GM13976 (cell line): Measurements from ENCODE around the gene DENND5B.

Experiments
- DNase-seq: peaks from one replicate; pipeline ENCODE4 v3.0.0; 2012; ENCODE audit warnings: low spot score
- in situ Hi-C: fragments of 300-500 bp; cut with MboI; formaldehyde crosslinking; loops from one replicate; pipeline ENCODE4 v1.12.0; 2022; ENCODE audit warnings: low sequenced_read_pairs, mixed read lengths, inconsistent platforms; ENCODE audit not compliant: unreplicated experiment
- TF ChIP-seq, protein P1 (sequence below): IDR thresholded peaks from 2 replicates; pipeline ENCODE4 v1.5.1; 2012; ENCODE audit warnings: borderline replicate concordance, mild to moderate bottlenecking; ENCODE audit not compliant: insufficient read depth; ENCODE audit errors: extremely low read depth, missing control alignments, control extremely low read depth

Gene DENND5B

DNA sequence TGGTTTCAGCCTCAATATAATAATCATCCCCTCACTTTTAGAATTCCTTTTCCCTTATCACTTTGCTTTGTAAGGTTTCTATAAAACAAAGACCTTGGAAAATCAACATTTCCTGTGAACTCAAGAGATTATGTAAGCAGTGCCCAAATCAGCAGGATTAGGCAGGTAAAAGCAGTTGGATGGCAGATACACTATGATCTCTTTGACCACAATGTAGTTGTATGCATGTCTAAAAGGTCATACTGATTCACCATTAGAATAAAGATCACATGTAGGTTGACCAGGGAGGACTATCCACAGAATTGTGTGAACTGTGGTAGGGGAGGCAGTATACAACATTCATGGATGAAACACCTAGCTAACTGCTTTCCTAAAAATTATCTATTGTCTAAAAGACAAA lies 57.5 kb downstream of the DENND5B start:
- in situ Hi-C loops = loop anchor here (10.0 kb wide), 1 partner anchor 51 kb away; no protein-coding TSS in a partner anchor
- DNase-seq = no peak
- TF ChIP-seq, protein P1, sequence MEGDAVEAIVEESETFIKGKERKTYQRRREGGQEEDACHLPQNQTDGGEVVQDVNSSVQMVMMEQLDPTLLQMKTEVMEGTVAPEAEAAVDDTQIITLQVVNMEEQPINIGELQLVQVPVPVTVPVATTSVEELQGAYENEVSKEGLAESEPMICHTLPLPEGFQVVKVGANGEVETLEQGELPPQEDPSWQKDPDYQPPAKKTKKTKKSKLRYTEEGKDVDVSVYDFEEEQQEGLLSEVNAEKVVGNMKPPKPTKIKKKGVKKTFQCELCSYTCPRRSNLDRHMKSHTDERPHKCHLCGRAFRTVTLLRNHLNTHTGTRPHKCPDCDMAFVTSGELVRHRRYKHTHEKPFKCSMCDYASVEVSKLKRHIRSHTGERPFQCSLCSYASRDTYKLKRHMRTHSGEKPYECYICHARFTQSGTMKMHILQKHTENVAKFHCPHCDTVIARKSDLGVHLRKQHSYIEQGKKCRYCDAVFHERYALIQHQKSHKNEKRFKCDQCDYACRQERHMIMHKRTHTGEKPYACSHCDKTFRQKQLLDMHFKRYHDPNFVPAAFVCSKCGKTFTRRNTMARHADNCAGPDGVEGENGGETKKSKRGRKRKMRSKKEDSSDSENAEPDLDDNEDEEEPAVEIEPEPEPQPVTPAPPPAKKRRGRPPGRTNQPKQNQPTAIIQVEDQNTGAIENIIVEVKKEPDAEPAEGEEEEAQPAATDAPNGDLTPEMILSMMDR = no peak

DNA sequence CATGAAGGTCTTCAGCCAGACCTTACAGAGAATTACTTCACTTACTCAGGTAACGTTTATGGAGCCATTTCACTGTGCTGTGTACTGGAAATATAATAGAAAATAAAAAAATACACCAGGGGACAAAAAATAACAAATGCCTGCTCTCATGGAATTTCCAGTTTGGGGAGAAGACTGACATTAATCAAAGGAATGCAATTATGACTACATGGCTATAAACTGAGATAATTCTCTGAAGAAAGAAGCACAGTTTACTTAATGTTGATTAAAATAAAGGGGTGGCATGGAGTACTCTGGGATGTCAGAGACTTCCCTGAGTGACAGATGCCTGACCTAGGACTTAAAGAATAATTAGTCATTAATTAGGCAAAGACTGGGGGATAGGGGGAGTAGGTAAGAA lies 59.0 kb downstream of the DENND5B start:
- DNase-seq = no peak
- in situ Hi-C loops = loop anchor here (10.0 kb wide), 1 partner anchor 53 kb away; no protein-coding TSS in a partner anchor
- TF ChIP-seq, protein P1 = no peak

DNA sequence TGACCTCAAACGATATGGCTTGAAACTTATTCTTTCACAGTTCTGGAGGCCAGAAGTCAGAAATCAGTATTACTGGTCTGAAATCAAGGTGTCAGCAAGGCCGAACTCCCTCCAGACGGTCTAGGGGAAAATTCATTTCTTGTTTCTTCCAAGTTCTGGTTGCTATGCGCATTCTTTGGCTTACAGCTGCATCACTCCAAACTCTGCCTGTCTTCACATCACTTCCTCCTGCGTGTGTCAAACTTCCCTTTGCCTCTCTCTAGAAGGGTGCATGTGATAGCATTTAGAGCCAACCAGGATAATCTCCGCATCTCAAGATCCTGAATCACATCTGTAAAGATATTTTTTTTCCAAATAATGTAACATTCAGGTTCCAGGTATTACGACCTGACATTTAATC lies 62.8 kb downstream of the DENND5B start:
- TF ChIP-seq, protein P1 = no peak
- DNase-seq = no peak
- in situ Hi-C loops = no loop called here

DNA sequence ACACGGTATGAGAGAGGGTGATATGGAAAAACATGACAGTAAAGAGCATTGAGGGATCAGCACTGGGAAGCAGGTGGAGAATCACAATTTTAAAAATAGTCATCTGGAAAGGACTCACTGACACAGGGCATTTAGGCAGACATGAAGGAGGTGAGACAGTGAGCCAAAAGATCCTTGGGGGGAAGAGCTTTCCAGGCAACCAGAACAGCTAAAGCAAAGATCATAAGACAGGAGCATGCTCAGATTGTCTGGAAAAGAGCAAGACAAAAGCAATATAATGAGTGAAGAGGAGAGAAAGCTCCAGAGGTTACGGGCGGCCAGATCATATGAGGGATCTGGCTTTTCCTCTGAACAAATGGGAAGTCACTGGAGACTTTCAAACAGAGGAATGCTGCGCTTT lies 63.9 kb downstream of the DENND5B start:
- in situ Hi-C loops = no loop called here
- TF ChIP-seq, protein P1 = no peak
- DNase-seq = no peak

DNA sequence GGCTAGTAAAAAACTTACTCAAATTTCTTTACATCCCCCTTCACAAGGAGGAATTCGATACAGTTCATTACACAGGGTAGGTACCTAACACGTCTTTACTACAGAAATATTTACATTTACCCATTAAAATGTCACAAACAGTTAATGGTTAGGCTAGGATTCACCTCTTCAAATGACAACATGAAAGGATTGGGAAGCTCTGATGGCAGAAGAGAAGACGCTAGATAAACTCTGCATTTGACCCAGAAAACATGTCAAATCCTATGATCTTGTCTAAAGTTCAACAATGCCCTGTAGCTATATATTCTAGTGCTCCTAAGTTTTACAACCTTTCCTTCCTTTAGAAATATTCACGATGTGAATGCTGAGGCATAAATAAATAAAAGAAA lies 64.8 kb downstream of the DENND5B start:
- no peak for DNase-seq
- in situ Hi-C loops = no loop called here
- TF ChIP-seq, protein P1 = no peak

DNA sequence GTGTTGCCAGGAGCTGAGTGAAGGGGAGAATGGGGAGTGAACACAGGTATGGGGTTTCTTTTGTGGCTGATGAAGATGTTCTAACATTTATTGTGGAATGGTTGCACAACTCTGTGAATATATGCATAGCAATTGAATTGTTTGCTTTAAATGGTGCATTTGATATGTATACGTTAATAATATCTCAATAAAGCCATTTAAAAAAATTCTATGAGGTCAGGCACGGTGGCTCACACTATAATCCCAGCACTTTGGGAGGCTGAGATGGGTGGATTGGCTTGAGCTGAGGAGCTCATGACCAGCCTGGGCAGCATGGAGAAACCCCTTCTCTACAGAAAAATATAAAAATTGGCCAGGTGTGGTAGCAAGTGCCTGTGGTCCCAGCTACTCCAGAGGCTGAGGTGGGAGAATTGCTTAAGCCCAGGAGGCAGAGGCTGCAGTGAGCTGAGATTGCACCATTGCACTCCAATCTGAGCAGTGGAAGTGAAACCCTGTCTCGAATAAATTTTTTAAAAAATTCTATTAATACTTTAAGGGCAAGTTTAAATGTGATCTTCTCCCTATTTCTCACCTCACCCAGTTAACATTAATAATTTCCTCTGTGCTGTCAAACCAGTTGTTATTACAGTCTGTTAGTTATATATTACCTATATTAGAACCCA lies 65.3 kb downstream of the DENND5B start:
- TF ChIP-seq, protein P1 = no peak
- DNase-seq = no peak
- in situ Hi-C loops = no loop called here

DNA sequence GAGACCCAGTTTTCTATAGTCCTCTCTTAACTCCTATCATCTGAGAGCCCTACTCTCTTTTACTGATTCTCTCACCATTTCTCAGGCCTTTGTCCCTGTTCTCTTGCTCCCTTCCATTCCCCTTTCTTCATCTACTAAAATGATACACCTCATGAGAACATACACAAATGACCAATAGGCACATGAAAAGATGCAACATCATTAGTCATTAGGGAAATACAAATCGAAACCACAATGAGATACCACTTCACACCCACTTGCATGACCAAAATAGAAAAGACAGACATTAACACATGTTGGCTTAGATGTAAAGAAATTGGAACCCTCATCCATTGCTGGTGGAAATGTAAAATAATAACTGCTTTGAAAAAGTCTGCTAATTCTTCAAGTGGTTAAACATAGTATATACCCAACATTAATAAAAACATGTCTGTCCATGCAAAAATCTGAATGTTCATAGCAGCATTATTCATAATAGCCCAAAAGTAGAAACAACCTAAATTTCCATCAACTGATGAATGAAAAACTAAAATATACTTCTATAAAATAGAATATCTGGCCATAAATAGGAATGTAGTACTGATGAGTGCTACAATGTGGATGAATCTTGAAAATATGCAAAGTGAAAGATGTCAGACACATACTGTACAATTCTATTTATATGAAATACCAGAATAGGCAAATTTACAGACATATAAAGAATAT lies 66.0 kb downstream of the DENND5B start:
- TF ChIP-seq, protein P1 = no peak
- DNase-seq = peak; percentile 22
- in situ Hi-C loops = no loop called here
